ENCODE data around the gene PITX3.

GRCh38 chr10:102246261-102246660 lies 4.9 kb upstream of the PITX3 start:
- TF ChIP-seq POLR2A (IDR thresholded peaks at IDR 0.05) = no peak
- TF ChIP-seq CTCF (IDR thresholded peaks at IDR 0.05) = no peak
- TF ChIP-seq EP300 (IDR thresholded peaks at IDR 0.05) = no peak
- TF ChIP-seq POLR2AphosphoS5 (IDR thresholded peaks at IDR 0.05) = no peak
